ENCODE measurements around the gene ORAI2. TPM values are rescaled to one million over a fixed set of nuclear protein-coding genes. Genes with fewer than 3 reads are reported as not detected.

The ORAI2 gene
- total RNA-seq, 2 donors from 2014 or later: 37.8 to 42.2 TPM

- Mint-ChIP-seq H3K36me3 (ENCODE audit: insufficient read depth in 2 of 2) (no peaks in the 10 kb centered on the region), H3K4me1 (ENCODE audit: low read depth) (peaks cover 33% of the 10 kb centered on the region), H3K4me3 (no peak overlapping the region), H3K9me3 (no peaks in the 10 kb centered on the region), H3K27ac (no peak overlapping the region), H3K27me3 (ENCODE audit: low read depth) (no peaks in the 10 kb centered on the region)
- DNase-seq: no peak
- ATAC-seq (replicated peaks in 1 of 2): no peak
Measured at GRCh38 chr7:102436118-102436517, 2.7 kb downstream of the ORAI2 start.

GRCh38 chr7:102439963-102440795 is 6.8 kb downstream of the ORAI2 start:
- no peaks in the 10 kb centered on the region for H3K9me3 Mint-ChIP-seq
- H3K4me1 Mint-ChIP-seq (ENCODE audit: low read depth): peaks cover 5% of the 10 kb centered on the region
- ATAC-seq (replicated peaks in 1 of 2): no peak
- DNase-seq: no peak
- no peak overlapping the region for H3K4me3 Mint-ChIP-seq
- no peaks in the 10 kb centered on the region for H3K27me3 Mint-ChIP-seq (ENCODE audit: low read depth)
- H3K36me3 Mint-ChIP-seq (ENCODE audit: insufficient read depth in 2 of 2): peaks cover 0 to 3% of the 10 kb centered on the region in 2 donors
- no peak overlapping the region for H3K27ac Mint-ChIP-seq

DNA sequence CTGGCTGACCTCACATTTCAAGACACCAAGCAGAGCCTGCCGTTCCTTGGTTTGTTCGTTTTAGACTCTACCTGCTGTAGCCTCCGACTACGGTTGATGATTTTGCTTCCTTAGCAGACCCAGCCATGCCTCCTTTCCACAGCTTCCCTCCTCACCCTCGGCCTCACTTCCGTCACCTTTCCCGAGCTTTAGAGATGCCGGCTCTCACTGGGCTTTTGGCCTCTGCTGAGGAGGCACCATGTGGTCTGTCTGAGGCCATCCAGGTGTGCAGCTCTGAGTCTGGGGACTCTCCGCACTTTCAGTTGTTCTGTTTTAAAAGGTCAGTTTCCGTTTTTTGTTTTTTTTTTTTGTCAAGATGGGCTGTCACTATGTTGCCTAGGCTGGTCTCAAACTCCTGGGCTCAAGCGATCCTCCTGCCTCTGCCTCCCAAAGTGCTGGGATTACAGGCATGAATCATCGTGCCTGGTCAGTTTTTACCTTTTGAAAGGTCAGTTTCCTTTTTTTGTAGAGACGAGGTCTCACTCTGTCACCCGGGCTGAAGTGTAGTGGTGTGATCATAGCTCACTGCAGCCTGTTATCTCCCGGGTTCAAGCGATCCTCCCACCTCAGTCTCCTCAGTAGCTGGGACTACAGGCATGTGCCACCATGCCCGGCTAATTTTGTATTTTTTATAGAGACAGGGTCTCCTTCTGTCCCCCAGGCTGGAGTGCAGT is 11.7 kb downstream of the ORAI2 start:
- Mint-ChIP-seq H3K27me3 (ENCODE audit: low read depth) (no peaks in the 10 kb centered on the region), H3K27ac (no peak overlapping the region), H3K4me1 (ENCODE audit: low read depth) (peaks cover under 1% of the 10 kb centered on the region), H3K4me3 (no peak overlapping the region), H3K36me3 (ENCODE audit: insufficient read depth in 2 of 2) (peaks cover 0 to 6% of the 10 kb centered on the region in 2 donors), H3K9me3 (no peaks in the 10 kb centered on the region)
- DNase-seq (no peak), ATAC-seq (replicated peaks in 1 of 2) (no peak)

- Mint-ChIP-seq H3K36me3 (ENCODE audit: insufficient read depth in 2 of 2) (peaks cover 0 to 6% of the 10 kb centered on the region in 2 donors), H3K27me3 (ENCODE audit: low read depth) (no peaks in the 10 kb centered on the region), H3K4me3 (no peak overlapping the region), H3K27ac (peak overlapping the region; percentile 33), H3K4me1 (ENCODE audit: low read depth) (peaks cover 5% of the 10 kb centered on the region), H3K9me3 (no peaks in the 10 kb centered on the region)
- no peak for ATAC-seq (replicated peaks in 1 of 2)
- DNase-seq: no peak
Measured at GRCh38 chr7:102445674-102446071, 12.3 kb downstream of the ORAI2 start.

DNA sequence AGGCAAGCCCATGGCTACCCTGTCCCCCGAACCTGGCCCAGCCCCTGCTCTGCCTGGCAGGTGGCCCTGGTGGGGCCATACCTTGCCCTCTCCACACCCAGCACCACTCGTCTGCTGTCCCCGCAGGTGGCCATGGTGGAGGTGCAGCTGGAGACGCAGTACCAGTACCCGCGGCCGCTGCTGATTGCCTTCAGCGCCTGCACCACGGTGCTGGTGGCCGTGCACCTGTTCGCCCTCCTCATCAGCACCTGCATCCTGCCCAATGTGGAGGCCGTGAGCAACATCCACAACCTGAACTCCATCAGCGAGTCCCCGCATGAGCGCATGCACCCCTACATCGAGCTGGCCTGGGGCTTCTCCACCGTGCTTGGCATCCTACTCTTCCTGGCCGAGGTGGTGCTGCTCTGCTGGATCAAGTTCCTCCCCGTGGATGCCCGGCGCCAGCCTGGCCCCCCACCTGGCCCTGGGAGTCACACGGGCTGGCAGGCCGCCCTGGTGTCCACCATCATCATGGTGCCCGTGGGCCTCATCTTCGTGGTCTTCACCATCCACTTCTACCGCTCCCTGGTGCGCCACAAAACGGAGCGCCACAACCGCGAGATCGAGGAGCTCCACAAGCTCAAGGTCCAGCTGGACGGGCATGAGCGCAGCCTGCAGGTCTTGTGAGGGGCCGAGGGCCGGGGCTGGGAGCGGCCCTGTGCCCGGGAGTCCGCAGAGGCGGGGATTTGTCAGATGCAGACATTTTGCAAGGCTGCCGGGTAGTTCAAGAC is 13.2 kb downstream of the ORAI2 start:
- Mint-ChIP-seq H3K36me3 (ENCODE audit: insufficient read depth in 2 of 2) (peaks cover 0 to 6% of the 10 kb centered on the region in 2 donors), H3K27me3 (ENCODE audit: low read depth) (no peaks in the 10 kb centered on the region), H3K27ac (peak overlapping the region; percentile 33), H3K4me3 (no peak overlapping the region), H3K9me3 (no peaks in the 10 kb centered on the region), H3K4me1 (ENCODE audit: low read depth) (peaks cover 5% of the 10 kb centered on the region)
- no peak for DNase-seq
- ATAC-seq (replicated peaks in 1 of 2): no peak

- no peak for DNase-seq
- Mint-ChIP-seq H3K4me3 (no peak overlapping the region), H3K27me3 (ENCODE audit: low read depth) (no peaks in the 10 kb centered on the region), H3K4me1 (ENCODE audit: low read depth) (peaks cover 5% of the 10 kb centered on the region), H3K27ac (no peak overlapping the region), H3K36me3 (ENCODE audit: insufficient read depth in 2 of 2) (peaks cover 0 to 6% of the 10 kb centered on the region in 2 donors), H3K9me3 (no peaks in the 10 kb centered on the region)
- no peak for ATAC-seq (replicated peaks in 1 of 2)
Measured at GRCh38 chr7:102447311-102447710, 13.9 kb downstream of the ORAI2 start.

GRCh38 chr7:102449136-102449535 is 15.8 kb downstream of the ORAI2 start:
- Mint-ChIP-seq H3K4me3 (no peak overlapping the region), H3K36me3 (ENCODE audit: insufficient read depth in 2 of 2) (peaks cover 0 to 6% of the 10 kb centered on the region in 2 donors), H3K4me1 (ENCODE audit: low read depth) (peaks cover 5% of the 10 kb centered on the region), H3K9me3 (no peaks in the 10 kb centered on the region), H3K27ac (no peak overlapping the region), H3K27me3 (ENCODE audit: low read depth) (no peaks in the 10 kb centered on the region)
- DNase-seq (no peak), ATAC-seq (replicated peaks in 1 of 2) (no peak)

GRCh38 chr7:102450242-102450641 is 16.9 kb downstream of the ORAI2 start:
- no peaks in the 10 kb centered on the region for H3K27me3 Mint-ChIP-seq (ENCODE audit: low read depth)
- no peaks in the 10 kb centered on the region for H3K9me3 Mint-ChIP-seq
- no peak overlapping the region for H3K4me3 Mint-ChIP-seq
- H3K4me1 Mint-ChIP-seq (ENCODE audit: low read depth): peaks cover 5% of the 10 kb centered on the region
- DNase-seq (peak; percentile 53 to 56), ATAC-seq (replicated peaks in 1 of 2) (peak; percentile 85 to 86)
- H3K36me3 Mint-ChIP-seq (ENCODE audit: insufficient read depth in 2 of 2): peaks cover 0 to 3% of the 10 kb centered on the region in 2 donors
- H3K27ac Mint-ChIP-seq: no peak overlapping the region

DNA sequence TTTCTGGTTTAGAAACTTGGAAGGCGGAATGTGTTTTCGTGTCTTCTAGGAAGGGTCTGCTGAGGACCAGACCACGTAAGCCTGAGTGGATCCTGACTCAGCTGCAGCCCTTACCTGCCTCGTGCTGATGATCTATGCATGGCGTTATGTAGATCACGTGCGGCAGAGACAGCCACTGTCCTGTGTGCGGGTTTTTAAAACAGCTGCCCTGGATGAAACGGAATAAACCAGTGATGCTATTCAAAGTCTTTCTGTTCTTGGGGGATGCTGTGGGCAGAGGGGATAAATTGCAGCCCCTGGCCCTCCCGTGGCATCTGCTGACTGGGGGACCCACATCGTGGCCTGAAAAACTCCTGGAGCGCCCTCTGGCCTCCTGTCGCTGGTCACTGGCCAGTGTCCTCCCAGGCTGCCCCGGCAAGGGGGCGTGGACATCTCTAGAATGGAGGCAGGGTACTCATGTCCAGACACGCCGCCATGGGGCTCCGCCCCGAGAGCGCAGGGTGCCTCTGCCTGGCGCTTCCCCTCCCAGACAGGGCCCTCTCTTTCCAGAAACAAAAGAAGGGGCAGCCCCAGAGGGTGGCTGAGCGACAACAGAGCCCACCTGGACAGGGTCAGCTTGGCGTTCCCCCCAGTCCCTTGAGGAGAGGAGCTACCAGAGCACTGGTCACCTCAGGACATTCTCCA is 18.1 kb downstream of the ORAI2 start:
- ATAC-seq (replicated peaks in 1 of 2) (no peak), DNase-seq (no peak)
- peaks cover 0 to 2% of the 10 kb centered on the region in 2 donors for H3K36me3 Mint-ChIP-seq (ENCODE audit: insufficient read depth in 2 of 2)
- no peaks in the 10 kb centered on the region for H3K9me3 Mint-ChIP-seq
- H3K4me3 Mint-ChIP-seq: no peak overlapping the region
- H3K4me1 Mint-ChIP-seq (ENCODE audit: low read depth): peaks cover 5% of the 10 kb centered on the region
- no peak overlapping the region for H3K27ac Mint-ChIP-seq
- H3K27me3 Mint-ChIP-seq (ENCODE audit: low read depth): no peaks in the 10 kb centered on the region

- no peak overlapping the region for H3K27ac Mint-ChIP-seq
- no peaks in the 10 kb centered on the region for H3K27me3 Mint-ChIP-seq (ENCODE audit: low read depth)
- ATAC-seq (replicated peaks in 1 of 2): no peak
Measured at GRCh38 chr7:102452451-102452850, 19.1 kb downstream of the ORAI2 start.

GRCh38 chr7:102453319-102453718 is 19.9 kb downstream of the ORAI2 start:
- H3K4me3 Mint-ChIP-seq: no peak overlapping the region
- DNase-seq (no peak), ATAC-seq (replicated peaks in 1 of 2) (no peak)
- peaks cover 0 to 2% of the 10 kb centered on the region in 2 donors for H3K36me3 Mint-ChIP-seq (ENCODE audit: insufficient read depth in 2 of 2)
- H3K27ac Mint-ChIP-seq: no peak overlapping the region
- no peaks in the 10 kb centered on the region for H3K9me3 Mint-ChIP-seq
- no peaks in the 10 kb centered on the region for H3K27me3 Mint-ChIP-seq (ENCODE audit: low read depth)
- peaks cover 5% of the 10 kb centered on the region for H3K4me1 Mint-ChIP-seq (ENCODE audit: low read depth)

More at GRCh38 chr7:102452451-102452850, 19.1 kb downstream of the ORAI2 start:
- peaks cover 0 to 2% of the 10 kb centered on the region in 2 donors for H3K36me3 Mint-ChIP-seq (ENCODE audit: insufficient read depth in 2 of 2)
- no peak overlapping the region for H3K4me3 Mint-ChIP-seq
- DNase-seq: no peak
- H3K4me1 Mint-ChIP-seq (ENCODE audit: low read depth): peaks cover 5% of the 10 kb centered on the region
- no peaks in the 10 kb centered on the region for H3K9me3 Mint-ChIP-seq

GRCh38 chr7:102454468-102454867 is 21.1 kb downstream of the ORAI2 start:
- H3K27ac Mint-ChIP-seq: no peak overlapping the region

More at GRCh38 chr7:102454468-102454867, 21.1 kb downstream of the ORAI2 start:
- Mint-ChIP-seq H3K4me3 (no peak overlapping the region), H3K36me3 (ENCODE audit: insufficient read depth in 2 of 2) (peaks cover 0 to 3% of the 10 kb centered on the region in 2 donors), H3K9me3 (no peaks in the 10 kb centered on the region), H3K27me3 (ENCODE audit: low read depth) (no peaks in the 10 kb centered on the region), H3K4me1 (ENCODE audit: low read depth) (peaks cover 5% of the 10 kb centered on the region)
- DNase-seq (no peak), ATAC-seq (replicated peaks in 1 of 2) (no peak)
